ENCODE data around the gene AGTRAP.

The AGTRAP gene, protein sequence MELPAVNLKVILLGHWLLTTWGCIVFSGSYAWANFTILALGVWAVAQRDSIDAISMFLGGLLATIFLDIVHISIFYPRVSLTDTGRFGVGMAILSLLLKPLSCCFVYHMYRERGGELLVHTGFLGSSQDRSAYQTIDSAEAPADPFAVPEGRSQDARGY

DNA sequence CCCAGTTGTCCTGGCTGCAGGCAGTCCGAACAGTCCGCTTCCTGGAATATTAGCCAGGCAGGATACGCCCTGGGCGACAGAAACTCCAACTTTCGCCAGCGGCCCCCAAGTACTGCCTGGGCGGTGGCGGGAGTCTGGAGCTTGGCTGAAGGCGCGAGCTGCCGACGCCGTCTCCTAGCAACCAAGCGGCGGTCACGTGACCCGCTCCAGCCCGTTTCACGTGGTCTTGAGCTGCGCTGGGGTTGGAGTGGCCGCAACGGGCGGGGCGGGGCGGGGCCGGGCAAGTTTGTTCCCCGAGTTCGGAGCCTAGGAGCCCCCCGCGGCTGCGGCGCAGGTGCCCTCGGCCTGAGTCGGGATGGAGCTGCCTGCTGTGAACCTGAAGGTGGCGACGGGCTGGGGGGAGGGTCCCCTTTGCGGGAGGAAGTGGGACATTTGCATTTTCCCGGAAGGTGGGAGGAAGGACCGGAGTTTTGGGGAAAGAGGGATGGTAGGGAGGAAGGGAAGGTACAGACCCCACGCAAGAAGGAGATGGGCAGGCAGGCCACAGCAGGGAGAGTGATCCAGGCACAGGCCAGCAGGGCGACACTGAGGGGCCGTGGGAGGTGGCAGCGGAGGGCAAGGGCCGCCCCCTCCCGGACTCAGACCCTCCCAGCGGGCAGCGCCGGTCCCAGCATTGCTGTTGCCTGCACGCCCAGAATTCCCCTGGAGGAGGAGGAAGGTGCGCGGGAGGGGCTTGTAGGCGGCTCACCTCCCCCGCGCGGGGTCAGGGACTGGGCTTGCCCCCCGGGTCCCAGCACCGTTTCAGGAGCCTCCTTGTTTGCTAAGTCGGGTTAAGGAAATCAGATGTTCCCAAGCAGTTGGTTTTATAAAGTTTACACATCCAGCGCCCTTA lies at the start of gene AGTRAP:
Gene AGTRAP (plus strand): TSS at position 283 of the 892 bp plus-strand sequence. CDS start 73 bp downstream, at position 356.
- peak; percentile 91 for DNase-seq

DNA sequence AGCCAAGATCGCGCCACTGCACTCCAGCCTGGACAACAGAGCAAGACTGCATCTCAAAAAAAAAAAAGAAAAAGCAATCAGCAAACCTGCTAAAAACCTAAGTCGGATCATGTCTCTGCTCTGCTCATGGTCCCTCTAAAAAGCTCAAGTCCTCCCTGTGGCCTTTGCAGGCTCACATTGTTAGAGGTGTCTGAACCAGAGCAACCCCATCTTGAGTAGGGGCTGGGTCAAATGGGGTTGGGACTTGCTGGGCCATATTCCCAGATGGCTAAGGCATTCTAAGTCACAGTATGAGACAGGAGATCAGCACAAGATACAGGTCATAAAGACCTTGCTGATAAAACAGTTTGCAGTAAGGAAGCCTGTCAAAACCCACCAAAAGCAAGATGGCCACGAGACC lies 47.4 kb upstream of the AGTRAP start:
- DNase-seq: no peak

DNA sequence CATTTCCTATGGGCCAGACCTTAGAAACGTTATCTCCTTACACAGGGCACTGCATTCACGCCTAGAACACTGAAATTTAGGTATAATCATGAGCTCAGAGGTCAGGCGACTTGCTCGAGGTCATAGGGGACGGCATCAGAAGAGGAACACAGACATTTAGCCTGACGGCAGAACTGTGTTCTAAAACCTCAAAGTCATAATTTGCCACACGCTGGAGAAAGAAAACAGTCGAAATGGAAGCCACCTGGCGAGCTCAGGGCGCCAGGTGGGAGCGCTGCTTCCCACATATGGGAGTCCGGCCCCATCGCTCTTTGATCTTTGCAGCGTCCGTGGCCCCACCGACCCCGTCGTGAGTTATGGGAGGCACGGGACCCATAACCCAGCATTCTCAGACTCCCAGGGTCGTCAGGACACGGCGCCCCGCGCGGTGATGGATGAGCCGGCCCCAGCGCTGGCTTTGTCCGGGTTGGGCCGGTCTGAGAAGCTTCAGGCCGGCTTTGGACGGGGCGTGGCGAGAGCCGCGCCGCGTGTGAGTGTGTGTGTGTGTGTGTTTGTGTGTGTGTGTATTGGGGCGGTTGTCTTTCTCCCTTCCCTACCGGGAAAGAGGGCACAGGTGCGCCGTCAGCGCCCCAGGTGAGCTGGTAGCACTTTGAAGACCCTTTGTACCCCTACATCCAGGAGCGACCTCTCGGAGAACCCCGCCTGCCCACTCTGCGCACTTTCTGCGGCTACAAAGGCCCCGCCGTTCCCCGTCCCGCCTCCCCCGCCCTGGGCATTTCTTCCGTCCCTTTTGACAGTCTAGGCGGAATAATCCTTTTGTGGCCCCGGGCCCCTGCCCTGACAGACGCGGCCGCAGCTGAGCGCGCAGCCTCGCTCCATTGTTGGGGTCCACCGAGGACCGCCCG lies 45.3 kb upstream of the AGTRAP start:
- no peak for DNase-seq

DNA sequence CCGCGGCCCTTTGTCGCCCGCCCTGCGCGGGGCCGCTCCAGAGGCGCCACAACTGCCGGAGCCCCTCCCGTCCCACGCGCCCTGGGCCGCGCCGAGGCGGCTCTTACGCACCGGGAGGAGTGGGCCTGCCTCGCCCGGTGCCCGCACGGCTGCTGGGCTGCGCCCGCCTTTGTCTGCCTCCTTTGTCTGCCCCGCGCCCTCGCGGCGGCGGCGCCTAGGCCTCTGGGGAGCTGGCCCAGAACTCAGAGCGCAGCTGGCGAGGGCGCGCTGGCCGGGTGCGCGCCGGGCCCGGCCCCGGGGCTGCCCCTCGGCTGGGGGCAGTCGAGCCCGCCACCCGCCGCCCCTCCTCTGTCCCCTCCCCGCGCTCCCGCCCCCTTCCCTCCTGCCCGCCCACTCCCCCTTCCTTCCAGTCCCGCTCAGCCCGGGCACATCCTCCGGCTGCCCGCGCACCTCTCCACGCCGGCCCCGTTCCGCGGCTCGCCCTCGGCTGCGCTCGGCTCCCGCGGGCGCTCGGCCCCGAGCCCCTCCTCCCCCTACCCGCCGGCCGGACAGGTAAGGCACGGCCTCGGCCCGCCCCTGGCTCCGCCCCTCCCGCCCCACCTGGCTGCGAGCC lies 44.5 kb upstream of the AGTRAP start, which contains the start of gene DRAXIN:
Gene DRAXIN (plus strand): TSS at position 409 of the 613 bp plus-strand sequence. CDS start 14,549 bp downstream, outside the sequence.
- no peak for DNase-seq

DNA sequence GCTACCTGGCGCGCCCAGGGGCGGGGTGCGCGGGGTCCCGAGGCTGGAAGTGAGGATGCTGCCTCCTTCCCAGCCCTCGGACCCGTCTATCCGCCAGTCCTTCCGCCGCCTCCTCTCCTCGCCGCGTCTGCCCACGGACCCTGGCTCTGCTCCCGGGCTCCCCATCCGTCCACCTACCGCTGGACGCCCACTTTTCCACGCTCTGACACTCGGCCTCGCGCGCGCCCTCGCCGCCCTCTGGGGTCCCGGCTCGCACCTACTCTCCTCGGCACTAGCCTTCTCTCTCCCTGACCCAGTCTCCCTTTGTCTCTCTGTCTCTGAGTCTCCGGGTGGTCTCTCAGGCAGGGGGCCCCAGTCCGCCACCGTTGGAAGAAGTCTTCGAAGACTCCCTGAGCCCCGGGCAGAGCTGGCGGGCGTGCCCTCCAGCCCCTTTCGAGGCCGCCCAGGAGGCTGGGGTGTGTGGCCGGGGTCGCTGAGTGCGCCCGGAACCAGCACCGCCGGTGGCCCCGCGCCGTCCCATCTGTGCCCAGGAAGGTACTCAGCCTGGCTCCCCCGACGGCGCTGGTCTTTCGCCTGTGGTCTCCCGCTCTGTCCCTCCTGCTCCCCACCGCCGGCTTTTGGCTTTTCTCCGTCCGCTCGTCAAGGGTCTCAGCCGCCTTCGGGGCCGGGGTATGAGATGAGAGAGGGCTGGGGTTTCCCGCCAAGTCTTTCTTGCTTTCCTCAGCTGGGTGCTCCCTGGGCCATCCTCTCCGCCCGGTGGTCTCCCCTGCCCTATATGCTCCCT lies 43.8 kb upstream of the AGTRAP start:
- no peak for DNase-seq

DNA sequence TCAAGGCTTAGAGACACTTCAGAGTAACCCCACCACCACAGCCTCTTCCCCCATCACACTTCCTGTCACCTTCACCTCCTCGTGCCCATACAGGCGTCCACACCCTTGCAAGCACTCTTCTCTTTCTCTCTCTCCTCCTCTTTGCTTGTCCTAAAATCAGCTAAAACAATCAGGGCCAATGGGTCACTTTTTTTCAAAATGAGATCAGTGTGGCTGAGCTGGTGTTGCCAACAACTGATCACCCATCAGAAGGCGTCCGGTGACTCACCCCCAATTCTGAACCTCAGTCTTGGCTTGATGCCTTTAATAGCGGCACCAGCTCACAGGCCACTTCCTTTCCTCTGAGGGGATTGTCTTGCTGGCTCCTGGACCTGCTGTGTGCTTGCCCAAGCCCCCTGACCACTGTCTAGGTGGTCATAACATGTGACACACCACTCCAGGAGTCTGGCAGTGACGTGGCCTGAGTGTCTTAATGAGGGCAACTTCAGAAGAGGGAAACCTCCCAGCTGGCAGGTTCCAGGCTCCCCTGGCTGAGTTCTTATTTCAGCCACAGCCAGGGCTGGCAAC lies 42.8 kb upstream of the AGTRAP start:
- DNase-seq: peak; percentile 44

DNA sequence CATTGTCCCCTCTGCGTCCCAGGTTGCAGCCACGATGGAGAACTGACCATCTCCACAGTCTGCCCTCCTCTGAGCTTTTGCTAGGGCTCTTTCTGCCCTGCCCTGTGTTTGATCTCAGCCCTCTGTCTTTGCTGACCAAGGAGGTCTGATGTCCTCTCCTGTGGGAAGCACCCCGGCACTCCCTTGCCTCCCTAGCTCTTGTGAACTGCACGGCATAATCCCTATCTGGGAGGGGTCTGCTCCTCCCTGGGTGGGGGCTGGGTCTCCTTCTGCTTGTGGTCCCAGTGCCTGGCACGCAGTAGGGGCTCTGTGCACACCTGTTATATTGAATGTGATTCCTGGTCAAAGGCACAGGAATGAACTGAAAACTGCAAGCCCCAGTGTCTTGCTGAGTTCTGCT lies 42.0 kb upstream of the AGTRAP start:
- DNase-seq: no peak

DNA sequence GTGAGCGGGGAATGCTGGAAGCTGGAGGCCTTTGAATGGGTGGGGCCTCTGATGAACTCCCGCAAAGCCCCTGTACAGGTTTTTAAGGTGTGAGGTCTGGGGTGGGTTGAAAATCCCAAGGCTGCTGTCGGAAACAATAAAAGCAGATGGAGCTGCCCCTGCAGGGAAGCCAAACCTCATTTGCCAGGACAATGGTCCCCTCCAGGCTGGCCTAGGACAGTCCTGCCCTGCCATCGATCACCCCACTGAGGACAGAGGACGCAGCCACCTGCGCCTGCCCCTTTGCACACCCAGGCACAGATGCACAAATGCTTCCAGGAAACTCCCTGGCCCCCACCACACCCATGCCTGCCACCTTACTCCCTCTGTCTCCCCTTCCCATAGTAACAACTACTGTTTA lies 40.1 kb upstream of the AGTRAP start:
- DNase-seq: no peak

DNA sequence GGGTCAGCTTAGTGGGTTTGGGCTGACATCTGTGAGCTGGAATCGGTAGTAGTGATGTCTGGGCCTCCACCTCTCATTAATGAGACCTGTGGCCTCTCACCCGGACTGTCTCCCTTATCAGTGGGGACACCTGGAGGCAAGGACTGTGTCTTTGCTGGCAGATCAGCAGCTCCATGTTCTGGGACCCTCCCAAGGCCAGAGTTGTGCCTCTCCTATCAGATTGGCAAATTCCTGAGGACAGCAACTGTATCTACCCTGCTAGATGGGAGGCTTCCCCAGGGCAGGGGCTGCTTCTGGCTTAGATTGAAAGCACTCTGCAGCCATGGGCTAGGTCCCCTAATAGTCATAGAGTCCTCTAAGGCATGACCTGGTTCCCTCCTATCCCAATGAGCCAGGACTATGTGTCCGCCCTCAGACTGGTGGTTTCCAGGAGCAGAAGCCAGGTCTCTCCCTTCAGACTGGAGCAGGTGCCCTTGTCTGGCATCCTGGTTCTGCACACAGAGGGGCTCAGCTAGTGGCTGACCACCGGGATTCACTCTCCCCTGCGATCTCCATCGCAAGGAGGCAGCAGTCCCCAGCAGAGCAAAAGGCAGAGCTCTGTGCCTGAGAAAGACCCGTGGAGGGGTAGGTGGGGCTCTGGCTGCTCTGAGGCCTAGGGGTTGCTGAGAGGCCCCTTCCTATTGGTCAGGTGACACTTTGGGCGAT lies 38.6 kb upstream of the AGTRAP start:
- DNase-seq: no peak

DNA sequence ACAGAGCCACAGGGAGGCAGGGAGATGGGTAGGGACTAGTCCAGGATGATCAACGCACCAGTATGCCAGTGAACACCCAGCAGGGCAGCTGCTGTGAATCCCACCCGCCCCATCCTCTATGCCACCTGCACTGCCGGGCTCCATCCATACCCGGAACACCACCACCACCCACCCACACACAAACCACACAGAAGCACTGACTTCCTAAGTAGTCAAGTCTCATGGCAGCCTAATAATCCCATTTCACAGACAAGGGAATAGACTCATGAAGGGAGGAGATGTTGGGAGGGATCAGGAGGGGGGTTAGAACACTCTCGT lies 38.1 kb upstream of the AGTRAP start:
- DNase-seq: no peak

DNA sequence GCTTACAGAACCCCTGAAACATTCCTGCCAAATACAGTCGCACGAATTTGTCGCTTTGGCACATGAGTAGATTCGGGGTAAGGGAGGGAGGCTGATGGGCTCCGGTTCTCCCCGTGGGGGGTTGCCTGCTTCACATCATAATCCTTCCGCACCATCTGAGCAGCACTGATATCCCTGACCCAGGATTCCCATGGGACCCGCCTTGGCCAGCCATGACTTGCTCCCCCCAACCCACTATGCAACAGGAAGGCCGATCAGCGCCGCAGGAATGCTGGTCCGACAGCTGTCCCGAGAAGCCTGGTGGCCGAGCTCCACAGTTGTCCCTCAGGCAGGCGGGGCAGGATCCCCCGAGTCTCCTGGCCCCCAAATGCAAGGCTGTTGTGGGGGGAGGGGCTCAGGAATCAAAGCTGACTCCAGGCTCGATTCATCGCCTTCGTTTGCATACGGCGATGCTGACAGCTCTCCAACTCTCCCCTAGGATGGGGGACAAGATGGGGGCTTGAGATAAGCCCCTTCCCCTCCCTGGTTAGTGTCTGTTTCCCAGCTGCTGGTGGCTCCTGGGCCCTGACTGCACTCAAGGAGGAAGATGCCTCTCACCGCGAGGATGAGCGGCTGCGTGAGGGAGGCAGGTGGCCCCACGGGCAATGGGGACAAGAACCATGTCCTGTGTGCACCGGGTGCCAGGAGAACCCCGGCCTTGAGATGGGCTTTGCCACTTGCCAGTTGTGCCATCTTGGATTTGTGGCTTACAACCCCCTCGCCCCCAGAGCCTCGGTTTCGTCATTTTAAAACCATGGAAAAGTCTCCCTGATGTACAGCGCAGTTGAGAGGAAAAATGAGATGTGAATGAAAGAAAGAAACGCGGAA lies 35.1 kb upstream of the AGTRAP start:
- no peak for DNase-seq

DNA sequence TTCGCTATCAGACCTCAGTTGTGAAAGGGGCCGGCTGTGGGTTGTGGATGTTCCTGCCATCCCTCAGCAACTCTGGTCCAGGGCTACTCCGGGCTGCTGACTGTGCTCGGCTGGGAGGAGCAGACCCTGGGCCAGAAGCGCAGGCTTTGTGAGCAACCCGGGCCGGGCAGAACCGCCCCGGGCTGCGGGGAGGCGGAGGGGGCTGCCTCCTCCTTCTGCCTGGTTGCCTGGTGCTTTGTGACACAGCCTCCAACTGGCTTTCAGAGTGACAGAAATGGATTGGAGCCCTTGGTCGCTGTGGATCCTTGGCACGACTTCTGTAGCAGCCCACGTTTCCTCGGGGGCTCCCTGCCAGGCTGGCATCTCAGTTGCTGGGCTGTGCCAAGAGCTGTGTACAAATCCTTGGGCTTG lies 34.4 kb upstream of the AGTRAP start:
- DNase-seq: no peak

DNA sequence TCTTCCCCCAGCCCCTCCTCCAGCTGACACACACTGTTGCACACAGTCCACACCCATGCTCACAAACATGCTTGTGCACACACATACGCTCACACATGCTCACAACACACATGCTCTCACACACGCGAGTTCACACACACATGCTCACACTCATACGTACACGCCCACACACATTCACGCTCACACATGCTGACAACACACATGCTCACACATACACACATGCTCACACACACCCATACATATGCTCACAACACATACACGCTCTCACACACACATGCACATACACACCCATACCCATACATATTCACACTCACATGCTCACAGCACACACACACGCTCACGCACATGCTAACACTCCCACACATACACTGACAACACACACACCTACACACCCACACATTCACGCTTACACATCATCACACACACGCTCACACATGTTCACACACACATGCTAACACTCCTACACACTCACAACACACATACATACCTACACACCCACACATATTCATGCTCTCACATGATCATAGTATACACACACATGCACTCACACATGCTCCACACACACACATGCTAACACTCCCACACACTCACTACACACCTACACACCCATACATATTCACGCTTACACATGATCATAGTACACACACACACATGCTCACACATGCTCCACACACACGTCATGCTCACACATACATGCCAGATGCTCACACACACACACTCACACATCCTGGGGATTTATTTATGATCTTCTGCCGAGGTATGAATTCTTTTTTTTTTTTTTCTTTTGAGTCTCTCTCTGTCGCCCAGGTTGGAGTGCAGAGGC lies 33.7 kb upstream of the AGTRAP start:
- no peak for DNase-seq

DNA sequence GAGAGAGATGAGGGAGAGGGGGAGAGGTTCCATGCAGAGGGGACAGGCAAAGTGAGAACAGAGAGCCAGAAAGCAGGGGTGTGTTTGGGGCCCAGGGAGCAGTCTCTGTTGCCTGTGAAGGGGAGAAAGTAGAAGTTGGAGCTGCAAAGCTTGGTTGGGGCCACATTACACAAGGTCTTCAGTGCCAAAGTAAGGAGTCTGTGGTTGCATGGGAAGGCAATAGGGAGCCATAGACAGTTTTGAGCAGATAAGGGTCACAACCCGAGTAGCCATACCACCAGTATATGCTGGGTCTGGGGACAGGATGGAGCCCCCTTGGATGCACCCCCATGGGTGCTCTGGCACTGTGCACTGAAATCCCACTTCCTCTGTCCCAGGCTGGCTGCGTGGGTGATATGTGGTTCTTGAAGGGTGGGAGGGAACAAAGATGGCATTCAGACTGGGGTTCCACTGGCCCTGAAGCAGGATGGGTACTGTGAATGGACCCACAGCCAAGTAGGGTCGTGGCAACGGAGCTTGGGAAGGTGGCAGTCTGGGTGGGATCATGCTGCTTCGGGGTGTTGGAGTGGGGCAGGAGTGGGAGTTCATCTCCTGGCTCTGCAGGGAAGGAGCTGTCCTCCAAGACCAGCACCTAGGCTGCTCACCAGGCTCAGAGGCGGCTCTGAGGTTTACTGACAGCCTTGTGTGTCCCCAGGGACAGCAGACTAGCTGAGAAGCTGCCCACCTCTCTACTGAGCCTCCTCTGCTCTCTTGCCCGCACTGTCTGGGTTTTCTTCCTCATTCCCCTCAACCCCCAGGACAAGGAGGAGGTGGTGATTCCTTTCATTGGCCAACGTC lies 32.4 kb upstream of the AGTRAP start:
- no peak for DNase-seq

DNA sequence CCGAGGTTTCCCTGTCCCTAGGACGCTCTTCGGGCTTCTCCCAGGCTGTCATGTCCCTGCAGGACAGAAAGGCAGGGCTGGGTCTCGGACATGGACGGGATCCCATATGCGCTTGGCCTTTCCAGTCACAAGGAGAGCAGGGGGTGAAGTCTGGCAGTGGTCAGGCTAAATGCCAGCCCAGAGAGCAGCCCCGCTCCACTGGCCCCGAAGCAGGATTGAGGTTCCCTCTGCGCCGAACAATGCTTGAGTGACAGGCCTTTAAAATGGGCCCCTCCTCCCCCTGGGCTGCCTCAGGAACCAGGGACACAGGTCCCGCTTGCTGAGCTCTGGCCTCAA lies 31.8 kb upstream of the AGTRAP start:
- no peak for DNase-seq

DNA sequence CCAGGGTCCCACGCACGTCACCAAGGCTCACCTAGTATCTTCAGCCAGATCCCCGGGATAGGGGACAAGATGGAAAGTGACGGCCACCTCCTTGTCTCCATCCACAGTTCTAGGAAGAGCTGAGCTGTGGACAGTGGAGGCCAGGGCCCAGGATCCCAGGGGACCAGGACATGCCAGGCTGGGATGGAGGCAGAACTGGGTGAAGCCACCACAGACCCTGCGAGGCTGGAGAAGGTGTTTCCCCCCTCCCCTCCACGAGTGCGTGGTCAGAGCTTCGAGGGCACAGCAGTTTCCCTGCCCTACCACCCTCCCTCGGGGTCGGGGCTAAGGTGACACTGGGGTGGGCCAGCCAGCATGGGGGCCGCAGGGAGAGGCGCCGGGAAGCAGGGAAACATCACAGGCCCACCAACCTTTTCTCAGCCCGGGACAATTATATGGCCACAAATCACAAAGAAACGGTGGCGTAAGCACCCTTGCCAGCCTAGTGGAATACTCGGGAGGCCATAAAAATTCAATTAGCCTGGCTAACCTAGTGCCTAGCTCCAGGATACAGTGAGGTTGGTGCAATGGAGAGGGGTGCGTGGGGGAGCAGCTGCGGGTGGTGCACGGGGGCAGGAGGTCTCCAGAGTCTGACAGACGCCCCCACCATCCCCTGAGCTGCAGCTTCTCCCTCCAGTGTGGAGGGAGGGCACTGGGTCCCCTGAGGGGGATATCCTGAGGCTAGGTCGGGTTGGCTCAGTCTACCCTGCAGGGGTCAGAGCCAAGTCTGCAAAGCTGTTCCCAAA lies 31.1 kb upstream of the AGTRAP start:
- no peak for DNase-seq

DNA sequence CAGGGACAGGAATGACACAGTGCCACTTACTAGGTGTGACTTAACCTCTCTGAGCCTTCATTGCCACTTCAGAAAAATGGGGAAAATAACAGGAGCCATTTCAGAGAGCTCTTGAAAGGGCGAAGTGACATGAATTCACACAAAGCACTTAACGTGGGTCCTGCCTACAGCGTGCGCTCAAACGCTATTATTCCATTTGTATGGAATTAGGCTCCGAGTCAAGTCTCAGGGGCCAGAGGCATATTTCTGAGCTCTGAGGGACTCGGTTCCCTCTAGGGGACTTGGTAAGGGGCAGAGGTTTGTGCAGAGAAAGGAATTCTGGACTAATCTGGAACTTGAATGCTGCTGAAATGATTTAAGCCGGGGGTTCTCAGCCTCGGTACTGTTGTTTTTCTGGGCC lies 30.3 kb upstream of the AGTRAP start:
- DNase-seq: no peak

DNA sequence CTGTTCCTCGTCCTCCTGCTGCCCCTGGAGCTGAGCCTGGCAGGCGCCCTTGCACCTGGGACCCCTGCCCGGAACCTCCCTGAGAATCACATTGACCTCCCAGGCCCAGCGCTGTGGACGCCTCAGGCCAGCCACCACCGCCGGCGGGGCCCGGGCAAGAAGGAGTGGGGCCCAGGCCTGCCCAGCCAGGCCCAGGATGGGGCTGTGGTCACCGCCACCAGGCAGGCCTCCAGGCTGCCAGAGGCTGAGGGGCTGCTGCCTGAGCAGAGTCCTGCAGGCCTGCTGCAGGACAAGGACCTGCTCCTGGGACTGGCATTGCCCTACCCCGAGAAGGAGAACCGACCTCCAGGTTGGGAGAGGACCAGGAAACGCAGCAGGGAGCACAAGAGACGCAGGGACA lies 29.6 kb upstream of the AGTRAP start:
- no peak for DNase-seq
